COLO668 (cell line): ENCODE measurements around the gene FAAP20.

Source experiments
- DNase-seq: peaks from one replicate; lab custom pipeline; 2025; ENCODE audit not compliant: unreplicated experiment; lab: John Stamatoyannopoulos, UW

The FAAP20 gene

GRCh38 chr1:2230781-2231531, 36.4 kb upstream of the FAAP20 start:
- peak; percentile 52 for DNase-seq

- peak; percentile 53 for DNase-seq
These were observed 35.5 kb upstream of the FAAP20 start for GRCh38 chr1:2229911-2230731.

DNA sequence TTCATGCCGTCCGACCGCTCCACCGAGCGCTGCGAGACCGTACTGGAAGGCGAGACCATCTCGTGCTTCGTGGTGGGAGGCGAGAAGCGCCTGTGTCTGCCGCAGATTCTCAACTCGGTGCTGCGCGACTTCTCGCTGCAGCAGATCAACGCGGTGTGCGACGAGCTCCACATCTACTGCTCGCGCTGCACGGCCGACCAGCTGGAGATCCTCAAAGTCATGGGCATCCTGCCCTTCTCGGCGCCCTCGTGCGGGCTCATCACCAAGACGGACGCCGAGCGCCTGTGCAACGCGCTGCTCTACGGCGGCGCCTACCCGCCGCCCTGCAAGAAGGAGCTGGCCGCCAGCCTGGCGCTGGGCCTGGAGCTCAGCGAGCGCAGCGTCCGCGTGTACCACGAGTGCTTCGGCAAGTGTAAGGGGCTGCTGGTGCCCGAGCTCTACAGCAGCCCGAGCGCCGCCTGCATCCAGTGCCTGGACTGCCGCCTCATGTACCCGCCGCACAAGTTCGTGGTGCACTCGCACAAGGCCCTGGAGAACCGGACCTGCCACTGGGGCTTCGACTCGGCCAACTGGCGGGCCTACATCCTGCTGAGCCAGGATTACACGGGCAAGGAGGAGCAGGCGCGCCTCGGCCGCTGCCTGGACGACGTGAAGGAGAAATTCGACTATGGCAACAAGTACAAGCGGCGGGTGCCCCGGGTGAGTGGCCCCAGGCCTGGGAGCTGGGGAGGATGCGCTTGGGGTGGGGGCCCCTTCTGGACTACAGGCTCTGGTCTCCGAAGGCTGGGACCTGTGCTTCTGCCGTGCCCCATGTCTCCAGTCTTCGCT, 34.7 kb upstream of the FAAP20 start:
- peak; percentile 82 for DNase-seq

- DNase-seq = peak; percentile 78
These were observed 34.1 kb upstream of the FAAP20 start for GRCh38 chr1:2228694-2229036.

DNA sequence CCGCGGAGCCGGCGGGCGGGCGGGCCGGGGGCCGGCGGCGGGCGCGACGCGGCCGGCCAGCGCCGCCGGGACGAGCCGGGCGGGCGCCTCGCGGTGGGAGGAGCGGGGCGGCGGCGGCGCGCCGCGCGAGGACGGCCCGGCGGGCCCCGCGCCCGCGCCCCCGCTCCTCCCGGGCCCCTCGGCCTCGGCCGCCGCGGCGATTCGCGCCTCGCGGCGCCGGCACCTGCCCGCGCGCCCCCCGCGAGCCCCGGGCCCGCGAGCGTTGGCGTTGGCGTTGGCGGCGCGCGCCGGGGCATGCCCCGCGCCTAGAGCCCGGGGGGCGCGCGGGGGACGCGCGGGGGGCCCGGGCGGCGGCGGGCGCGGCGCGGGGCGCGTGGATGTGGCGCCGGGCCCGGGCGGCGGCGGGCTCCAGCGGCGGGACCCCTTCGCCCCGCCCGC, 33.6 kb upstream of the FAAP20 start, which contains the start of gene SKI:
Gene SKI, plus strand, starts transcription at position 163 of the 438 bp plus-strand sequence. CDS start 448 bp downstream, outside the sequence.
- DNase-seq = peak; percentile 82

- peak; percentile 100 for DNase-seq
These were observed 33.0 kb upstream of the FAAP20 start for GRCh38 chr1:2227346-2228156.

GRCh38 chr1:2226525-2227345, 32.2 kb upstream of the FAAP20 start:
- peak; percentile 51 for DNase-seq

DNA sequence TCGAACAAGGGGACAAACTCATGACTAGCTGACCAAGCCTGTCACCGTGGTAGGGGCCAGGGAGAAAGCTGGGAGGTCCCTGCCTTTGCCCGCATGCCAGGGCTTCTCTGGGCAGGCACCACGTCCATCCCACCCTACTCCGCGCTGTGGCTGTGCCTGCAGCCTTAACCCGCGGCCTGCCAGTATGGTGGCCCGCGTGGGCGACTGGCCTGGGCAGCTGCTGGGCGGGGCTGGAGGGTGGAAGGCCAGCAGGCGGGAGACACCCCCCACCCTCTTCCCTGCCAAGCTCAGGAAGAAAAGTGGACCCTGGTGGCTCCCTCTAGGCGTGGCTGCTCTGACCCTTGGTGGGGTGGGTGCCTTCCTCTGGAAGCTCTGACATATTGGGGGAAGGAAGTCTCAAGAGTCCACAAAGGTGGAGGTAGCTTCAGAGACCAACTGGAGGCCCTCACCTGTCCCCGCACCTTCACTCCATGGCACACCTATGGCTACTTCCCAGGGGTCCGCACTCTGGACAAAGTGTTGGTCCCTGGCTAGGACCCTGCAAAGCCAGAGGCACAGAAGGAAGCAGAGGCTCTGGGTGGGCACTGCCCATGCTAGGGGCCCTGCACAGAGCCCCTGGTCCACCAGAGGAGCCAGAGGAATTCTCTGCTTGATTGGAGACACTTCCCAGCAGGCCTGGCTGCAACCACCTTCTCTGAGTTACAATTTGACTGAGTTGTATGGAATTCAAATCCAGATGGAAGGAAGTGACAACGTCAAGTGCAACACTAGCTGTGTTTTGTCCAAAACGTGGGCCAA, 30.3 kb upstream of the FAAP20 start:
- no peak for DNase-seq

GRCh38 chr1:2224170-2224584, 29.6 kb upstream of the FAAP20 start:
- no peak for DNase-seq

- no peak for DNase-seq
These were observed 26.7 kb upstream of the FAAP20 start for GRCh38 chr1:2221271-2221670.

DNA sequence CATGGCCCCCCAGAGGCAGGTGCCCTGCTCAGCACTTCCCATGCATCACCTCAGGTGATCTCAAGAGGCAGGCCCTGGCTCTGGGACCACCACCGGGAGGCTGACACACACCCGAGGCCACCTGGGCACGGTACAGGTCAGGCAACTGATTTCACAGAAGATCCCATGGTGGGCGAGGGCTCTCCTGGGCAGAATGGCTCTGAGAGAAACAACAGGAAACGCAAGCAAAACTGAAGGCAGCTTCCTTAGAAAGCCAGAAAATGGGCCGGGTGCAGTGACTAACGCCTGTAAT, 22.1 kb upstream of the FAAP20 start:
- no peak for DNase-seq

GRCh38 chr1:2215909-2216766, 21.6 kb upstream of the FAAP20 start:
- no peak for DNase-seq

DNA sequence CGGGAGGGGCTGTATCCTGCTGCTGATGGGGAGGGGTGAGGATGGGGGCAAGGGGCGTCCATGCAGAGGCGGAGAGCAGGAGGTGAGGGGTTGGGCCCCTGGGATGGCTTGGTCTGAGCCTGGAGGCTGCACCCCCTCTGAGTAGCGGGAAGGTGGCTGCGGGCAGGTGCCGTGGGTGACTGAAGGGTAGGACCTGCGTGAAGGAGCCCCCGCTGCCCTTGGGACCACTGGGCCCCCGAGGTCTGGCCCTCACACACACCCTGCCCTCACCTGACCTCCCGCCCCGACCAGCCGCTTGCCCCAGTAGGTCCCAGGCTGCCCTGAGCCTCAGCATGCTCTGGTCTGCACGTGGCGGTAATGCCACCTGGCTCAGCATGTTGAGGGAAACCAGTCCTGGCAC, 20.8 kb upstream of the FAAP20 start:
- no peak for DNase-seq

DNA sequence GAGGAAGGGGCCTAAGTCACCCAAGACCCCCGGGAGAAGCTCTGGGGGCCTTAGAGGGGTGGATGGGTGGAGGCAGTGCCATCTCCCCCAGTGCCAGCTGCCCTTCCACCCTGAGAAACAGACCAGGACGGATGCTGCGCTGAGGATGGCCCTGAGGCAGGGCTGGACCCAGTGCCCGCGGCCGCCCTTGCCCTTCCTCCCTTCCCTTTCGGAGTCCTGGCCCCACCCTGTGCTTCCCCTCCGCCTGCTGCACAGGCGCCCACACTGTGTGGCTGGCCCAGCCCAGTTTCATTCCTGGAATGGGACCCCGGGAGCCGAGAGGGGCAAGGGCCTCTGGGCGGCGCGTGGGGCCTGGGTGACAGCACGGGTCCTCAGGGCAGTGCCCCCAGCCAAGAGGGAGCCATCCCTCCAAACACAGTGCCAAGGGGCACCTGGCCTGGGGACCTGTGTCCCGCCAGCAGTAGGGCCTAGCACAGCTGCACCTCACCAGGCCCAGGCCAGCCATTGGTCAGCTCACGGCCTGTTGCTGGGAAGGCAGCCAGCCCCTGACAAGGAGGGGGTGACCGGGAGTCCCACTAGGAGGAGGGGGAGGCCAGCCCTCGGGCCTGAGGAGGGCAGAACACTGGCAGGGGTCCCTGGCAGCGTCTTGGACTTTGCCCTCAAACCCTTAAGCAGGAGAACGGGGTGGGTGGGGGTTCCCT, 20.1 kb upstream of the FAAP20 start:
- DNase-seq = no peak

DNA sequence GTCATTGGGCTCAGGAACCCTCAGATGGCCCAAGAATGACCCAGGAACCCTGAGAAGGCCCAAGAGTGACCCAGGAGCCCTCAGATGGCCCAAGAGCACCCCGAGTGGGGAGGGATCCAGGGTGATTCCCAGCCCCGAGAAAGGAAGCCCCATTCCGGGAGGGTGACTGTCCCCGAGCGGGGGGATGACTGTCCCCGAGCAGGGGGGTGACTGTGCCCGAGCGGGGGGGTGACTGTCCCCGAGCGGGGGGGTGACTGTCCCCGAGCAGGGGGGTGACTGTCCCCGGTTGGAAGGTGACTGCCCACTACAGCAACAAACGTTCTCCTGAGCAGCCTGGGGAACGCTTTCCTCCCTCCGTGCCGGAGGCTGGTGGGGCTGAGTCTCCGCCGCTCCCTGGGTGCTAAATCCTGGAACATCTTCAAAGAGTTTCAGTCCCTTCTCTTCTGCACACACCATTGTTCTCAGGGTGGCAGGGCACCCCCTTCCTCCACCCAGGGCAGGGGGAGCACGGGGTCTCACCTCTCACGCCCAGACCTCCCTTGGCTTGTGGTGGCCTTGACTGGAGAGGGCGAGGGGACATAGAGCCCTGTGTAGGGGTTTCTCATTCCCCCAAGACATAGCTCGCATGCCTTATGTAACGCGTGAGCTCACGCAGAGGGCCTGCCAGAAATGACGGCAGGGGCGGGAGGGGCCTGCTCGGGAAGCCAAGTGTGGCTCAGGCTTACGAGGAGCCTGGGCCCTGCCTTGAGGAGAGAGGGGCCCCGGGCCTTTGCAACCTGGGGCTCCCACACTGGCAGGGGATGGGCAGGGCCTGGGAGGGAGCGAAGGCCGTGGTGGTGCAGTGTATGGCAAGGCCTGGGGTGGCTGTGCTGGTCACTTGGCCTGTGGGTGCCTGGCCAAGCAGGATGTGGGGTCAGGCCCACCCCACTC, 19.3 kb upstream of the FAAP20 start:
- no peak for DNase-seq
